Stimulated activated CD4-positive, alpha-beta T cell treated with anti-CD3 and anti-CD28 coated beads, Interleukin-15, amount 100 ng/mL, for 24 hours (primary cell): ENCODE measurements around the gene ABHD17B.
"Not testable (repeated sequence)": the region's sequence is repeated elsewhere in the genome, so short reads cannot be mapped to it uniquely, and the experiment has no call there.

ENCODE experiments used
- DNase-seq: peaks from one replicate; pipeline ENCODE4 v3.0.0-alpha.2; 2020

The ABHD17B gene

DNA sequence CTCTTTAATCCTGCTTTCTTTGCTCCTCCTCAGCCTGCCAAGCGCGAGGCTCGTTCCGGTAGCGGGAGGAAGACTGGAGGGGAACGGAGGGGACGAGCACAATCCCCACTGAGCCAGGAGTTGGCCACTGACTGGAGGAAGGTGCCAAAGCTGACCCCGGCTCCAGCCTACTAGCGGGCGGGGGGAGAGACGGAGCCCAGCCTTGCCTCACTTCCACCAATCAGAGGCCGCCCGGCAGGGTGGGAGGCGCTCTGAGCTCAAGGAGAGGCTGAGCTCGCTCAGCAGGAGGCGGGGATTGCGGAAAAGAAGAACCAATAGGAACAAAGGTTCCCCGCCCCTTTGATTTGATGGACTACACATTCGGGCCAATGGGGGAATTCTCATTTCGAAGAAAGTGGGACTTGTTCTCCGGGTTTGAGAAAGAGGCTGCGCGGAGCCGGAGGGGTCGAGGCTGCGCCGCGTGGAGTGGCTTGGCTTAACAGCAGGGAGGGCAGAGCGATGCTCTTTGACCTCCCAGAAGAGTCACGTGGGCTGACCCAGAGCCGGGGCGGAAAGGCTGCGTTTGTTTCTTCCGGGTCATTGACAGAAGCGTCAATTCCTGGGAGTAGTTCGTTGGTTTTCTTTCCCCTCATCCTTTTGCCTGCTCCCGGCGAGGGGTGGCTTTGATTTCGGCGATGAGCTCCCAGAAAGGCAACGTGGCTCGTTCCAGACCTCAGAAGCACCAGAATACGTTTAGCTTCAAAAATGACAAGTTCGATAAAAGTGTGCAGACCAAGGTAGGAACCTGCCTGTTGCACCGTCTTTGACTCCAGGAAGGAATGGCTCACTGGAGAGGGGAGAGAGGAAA, at the start of gene ABHD17B, which contains the start of gene C9orf85:
ABHD17B (minus strand) TSS at position 133 of the 847 bp plus-strand sequence. CDS start 36,113 bp downstream, outside the sequence.
C9orf85 (plus strand) TSS at position 579 of the 847 bp plus-strand sequence; CDS start at position 675, 96 bp downstream.
- peak; percentile 98 for DNase-seq

DNA sequence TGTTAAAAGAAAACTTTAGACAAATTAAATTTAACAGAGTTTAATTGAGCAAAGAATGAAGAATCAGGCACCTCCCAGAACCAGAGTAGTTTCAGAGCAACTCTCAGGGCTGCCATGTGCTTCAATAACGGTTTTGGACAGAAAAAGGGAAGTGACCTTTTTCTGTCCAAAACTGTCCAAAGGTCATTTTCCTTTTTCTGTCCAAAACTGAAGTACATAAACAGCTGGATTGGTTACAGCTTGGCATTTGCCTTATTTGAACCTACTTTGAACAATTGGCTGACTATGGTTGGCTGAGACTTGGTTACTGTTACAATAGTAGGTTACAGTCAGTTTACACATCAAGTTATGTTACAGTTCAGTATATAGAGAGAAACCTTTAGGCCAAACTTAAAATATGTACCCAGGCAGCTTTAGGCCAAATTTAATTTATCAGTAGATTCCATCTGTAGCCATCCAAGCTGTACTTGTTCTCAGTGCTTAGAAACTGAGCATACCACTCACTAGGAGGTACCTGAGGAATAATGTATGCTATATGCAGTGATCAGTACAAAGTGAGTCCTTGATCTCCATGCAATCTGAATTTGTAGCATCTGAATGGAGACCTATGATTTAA, 44.4 kb upstream of the ABHD17B start:
- DNase-seq = no peak

DNA sequence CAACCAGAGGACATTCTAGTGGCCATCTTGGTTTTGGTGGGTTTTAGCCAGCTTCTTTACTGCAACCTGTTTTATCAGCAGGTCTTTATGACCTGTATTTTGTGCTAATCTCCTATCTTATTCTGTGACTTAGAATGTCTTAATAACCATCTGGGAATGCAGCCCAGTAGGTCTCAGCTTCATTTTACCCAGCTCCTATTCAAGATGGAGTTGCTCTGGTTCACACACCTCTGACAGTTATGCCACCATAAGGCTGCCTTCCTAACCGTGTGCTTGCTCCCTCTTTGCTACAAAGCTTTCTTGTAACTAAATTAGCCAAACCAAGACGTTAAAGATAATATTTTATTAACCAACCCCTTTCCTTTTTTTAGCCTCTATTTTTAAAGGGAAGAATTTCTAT, 43.7 kb upstream of the ABHD17B start:
- not testable (repeated sequence) for DNase-seq

DNA sequence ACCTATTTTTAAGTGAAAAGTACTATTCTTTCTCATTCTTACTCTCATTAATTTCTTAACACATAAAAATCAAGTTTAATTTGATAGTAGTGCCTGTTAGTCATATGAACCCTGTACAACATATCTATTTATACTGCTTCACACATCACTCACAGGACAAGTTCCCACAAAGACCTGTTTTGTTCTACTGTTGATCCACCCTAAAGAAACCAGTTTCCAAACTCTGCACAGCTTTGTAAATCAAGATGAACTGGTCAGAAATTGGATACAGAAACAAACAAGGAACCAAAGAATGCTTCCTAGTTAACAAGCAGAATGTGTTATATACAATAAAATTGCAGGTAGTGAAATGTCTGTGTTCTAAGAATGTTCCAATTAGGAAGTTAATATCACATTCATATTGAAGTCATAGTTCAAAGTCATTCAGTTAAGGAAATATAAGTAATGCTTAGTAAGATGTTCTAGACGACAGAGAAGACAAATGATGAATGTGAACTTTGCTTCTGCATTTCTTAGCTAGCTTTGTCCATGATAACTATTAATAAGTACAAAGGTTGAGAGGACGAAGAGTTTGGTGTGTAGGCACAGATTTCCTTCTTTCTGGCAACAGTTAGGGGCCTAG, 33.9 kb upstream of the ABHD17B start:
- DNase-seq = no peak

DNA sequence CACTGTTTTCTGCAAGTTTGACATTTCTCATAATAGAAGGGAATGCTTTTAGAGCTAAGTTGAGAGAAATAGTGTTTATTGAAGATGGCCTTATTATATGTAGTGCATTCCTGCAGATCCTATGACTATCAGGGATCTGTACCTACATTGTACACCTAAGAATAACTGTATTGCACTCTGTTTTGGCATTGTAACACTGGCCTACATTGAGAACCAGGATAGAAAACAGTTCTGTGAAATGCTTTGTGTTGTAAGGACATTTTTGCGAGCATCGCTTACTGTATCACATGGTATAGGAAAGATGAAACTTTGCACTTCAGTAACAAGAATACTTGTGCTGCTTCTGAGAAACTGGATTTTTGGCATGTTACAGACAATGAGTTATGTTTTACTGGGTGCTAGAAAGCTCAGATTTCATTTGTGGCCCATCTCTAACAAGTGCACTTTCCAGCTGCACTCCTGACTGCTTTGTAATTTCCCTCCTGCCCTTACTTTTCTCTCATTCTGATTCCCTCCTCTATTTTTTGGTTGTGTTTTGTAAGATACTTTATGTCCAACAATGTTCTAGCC, 31.1 kb upstream of the ABHD17B start:
- DNase-seq = no peak

DNA sequence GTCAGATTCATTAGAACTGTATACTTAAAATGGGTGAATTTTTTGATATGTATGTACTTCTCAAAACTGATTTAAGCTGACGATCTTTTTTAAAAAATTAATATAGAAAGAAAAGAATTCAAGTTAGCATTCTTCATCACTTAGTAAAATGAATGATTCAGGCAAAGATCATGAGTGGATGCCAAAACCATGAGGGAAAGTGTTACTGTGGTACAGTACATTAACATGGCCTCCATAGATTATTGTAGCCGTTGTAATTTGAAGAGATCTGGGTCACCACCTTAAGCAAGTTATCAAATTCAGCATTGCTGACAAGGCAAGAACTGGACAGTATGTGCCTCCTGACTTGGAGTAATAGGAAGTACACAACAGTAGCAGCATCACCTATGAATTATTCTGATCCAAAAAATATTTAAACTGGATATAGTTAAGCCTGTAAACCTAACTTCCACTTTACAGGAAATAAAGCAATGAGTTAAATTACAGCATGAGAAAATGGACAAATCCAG, 30.1 kb upstream of the ABHD17B start:
- no peak for DNase-seq

DNA sequence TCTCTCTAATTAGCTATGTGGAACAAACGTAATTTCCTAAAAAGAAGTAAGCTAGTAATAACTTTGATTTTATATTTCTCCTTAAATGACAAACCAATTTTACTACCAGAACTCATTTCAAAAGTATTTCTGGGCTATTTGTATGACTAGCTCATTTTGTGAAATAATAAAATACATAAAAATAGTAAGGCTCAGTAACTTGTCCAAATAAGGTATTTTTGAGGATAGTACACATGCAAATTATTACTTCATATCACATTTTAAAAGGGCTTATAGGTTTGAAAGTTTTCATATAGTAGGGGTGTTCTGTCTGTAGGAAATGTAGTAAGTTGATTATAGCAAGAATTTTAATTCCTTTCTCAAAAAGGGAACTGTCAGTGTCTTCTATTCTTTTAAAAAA, 26.9 kb upstream of the ABHD17B start:
- DNase-seq = no peak

DNA sequence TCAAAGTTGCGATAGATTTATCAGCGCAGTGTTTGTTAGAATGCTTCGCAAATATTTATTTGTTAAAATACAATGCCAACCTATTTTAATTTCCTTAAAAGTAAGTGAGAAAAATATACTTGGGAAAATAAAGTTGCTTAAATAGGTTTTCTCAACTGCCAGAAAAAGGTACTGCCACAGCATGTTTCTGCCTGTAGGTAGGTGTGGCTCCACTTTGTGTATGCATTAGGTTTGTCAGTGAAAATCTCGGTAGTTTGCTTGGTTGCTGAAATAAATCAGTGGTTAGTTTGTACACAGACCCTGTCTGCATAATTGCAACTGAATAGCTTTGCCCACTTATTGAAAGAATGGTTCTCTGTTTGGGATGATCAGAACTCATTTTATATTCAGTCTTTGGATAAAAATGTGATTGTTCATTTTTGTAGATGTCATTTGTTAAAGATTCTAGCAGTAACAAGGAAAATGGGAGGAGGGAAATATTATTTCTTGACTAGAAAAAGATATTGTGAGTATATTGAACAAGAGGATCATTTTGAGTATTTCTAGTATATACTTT, 26.2 kb upstream of the ABHD17B start:
- DNase-seq = no peak

DNA sequence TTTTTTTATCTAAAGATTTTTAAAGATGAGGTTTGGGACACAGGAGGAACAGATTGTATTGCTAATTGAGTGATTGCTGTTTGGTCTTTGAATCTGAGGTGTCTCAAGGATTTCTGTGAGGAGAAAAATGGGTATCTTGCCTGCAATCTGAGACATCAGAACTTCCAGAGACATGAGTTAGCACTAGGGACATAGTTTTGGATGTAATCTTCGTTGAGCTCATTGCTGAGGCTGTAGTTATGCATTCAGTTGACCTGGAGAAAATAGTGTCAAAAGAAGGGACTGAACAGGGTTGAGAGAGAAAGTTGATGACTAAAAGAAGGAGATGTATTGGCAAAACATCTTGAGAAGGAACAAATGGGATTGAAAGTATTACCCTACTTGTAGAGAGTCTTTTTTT, 25.1 kb upstream of the ABHD17B start:
- DNase-seq = no peak

DNA sequence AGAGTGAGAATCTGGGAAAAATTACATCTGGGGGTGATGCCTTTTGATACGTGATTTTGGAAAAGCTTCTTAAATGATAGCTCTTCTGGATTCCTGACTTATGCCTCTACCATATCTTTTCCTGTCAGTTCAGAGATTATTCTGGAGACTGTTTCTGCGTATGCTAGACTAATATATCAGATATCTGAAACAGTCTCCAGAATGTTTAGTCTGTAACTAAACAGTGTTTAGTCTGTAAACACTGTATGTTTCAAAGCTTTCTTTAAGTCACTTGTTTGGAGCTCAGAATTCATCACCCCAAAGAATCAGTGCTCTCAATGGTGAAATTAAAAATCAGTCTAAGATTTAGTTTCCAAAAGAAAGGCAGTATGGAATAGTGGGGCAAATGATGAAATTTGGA, 20.2 kb upstream of the ABHD17B start:
- DNase-seq = no peak

DNA sequence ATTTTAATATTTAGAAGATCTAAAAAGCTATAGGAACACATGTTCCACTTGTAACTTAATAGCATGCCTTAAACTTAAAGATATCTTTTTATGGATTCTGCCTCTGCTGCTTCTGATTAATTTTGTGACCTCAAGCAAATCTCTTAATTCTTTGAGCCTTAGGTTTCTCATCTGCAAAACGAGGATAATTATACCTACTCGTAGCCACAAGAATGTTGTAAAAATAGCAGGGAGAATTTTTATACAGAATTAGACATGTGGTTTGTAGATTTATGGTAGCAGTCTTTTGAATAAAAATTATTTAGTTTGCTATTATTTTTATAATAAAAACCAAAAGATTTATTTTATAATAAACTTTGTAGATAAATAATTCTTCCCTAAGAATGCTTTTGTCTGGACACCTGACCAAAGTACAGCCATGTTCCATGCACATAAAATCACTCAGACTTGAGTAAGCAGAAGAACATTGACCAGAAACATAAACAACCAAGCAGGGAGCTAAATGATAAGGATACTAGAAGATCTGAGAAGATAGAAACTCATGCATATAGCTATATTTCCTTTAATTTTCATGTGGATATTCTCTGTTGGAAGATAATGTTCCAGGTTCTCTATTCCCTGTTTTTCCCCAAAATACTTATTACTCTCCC, 18.9 kb upstream of the ABHD17B start:
- DNase-seq = no peak

DNA sequence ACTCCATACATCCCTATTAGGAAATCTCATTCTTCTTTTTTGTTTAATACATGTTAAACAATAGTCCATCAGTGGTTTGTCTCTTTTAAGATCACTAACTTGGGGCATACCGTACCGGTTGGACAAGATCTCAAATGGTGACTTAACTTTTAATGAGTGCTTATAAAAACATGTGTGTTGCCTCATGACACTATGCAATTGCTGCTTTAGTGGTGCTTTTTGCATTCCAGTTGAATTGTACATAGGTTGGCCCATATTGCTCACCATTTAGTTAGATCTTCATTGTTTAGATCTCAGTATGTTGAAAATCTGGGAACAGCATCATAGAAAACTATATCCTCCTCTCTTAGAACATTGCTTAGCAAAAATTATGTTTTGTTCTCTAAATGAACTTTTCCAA, 18.2 kb upstream of the ABHD17B start:
- DNase-seq = no peak

DNA sequence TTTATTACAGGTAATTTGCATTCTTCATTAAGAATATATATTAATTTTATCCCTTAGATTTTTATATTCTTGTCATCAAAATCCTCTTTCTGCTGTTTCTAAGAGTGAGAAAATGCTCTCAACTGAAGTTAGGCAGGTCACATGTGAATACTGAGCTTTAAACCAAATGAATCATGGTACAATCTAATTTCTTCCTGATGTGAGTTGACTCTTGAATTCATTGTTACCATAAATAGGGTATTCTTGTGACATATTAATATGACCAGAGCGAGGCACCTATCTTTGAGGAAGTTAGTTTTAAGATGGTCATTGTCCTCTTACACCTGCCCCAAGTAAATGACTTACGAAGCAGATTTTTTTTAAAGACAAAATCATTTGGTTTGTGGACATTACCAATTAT, 17.8 kb upstream of the ABHD17B start:
- DNase-seq = no peak

DNA sequence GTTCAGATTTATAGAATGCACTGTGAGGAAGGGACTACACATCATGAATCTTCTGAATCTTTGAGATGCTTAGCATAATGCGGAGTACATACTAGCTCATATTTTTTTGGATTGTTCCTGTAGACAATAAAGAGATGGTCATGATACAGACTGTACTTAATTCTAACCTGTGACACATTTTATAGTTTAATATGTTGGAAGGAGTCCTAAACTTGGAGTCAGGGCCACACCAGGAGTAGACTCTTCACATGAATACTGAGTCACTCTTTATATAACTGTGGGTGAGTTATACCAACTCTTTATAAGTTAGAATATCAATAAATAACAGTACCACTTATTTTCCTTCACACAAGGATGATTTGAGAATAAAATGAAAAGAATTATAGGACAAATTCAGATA, 17.4 kb upstream of the ABHD17B start:
- no peak for DNase-seq

DNA sequence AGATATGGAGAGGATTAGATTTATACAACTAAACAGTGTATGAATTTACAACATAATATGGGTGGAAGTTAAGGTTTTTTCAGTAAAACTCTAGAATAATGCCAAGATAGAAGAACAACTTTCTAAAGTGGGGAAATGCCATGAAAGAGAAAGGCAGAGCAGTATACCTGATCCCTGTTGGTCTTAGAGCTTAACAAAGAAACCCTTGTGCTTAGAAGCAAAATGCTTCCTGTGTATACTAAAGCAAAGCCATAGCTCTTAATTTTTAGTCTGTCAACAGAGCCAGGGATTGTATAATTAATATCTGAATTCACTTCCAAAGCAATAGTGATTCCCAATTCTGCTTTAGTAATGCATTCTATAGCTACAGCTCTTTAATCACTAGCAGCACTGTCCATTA, 14.8 kb upstream of the ABHD17B start:
- no peak for DNase-seq

DNA sequence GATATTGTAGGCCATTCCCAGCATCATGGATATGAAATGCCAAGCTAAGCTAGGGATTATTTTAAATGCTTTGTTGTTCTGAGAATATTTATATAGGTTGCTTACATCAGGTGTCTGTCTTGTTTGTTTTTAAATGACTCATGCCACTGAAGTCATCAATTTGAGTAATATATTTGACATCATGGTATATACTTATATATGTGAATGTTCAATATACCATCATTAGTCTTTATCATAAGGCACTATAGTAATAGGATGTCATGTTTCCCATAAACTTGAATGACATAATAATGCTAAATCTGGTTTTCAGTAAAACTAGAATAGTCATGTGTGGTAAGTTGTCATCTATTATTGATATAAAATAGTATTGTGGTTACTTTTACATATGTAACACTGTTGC, 13.6 kb upstream of the ABHD17B start:
- DNase-seq = no peak

DNA sequence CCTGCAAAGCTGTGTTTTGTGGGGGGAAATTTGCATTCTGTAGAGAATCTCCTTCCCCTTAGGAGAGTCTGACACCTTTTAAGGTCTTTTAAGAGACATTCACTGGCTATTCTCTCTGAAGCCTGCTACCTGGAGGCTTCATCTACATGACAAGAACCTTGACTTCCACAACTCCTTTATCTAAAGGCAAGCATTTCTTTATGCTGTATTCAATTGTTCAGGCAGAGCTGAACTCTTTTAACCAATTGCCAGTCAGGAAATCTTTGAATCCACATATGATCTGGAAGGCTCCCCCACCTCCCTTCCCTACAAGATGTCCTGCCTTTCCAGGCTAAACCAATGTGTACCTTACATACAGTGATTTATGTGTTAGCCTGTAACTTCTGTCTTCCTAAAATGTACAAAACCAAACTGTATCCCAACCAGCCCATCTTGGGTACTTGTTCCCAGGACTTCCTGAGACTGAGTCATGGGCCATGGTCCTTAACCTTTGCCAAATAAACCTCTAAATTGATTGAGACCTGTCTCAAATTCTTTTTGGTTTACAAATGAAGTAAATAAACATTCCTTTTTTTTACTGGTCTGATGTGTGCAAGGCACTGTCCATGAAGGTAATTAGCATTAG, 10.3 kb upstream of the ABHD17B start:
- no peak for DNase-seq

DNA sequence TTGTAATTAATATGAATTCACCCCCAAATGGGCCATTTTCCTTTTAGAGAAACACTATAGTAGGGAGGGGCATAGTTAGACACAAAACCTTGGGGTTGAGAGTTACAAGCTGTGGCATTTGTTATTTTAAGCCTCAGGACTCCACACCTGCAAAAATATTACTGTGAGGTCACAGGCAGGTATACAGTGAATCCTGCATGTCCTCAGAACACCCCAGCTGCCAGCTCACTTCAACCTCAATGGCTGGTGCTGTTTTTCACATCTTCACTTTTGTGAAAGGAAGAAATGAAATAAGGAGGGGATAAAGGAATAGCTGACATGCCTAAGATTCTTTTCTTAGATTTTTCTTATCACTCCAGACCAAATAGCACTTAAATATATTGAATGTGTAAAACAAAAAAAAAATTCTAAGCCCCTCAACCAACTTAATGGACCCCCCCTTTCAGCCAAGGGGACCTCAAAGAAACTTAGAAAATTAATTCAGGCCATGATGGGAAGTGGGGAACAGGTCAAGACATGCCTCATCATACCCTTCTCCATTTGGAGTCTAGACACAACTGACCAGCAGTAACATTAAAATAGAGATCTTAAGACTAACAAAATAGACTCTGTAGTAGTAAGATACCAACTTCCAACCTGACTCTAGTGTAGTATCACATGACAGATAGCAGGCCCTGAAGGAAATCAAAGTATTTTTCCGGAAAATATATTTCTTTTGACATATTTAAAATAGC, 9.6 kb upstream of the ABHD17B start:
- DNase-seq = no peak

DNA sequence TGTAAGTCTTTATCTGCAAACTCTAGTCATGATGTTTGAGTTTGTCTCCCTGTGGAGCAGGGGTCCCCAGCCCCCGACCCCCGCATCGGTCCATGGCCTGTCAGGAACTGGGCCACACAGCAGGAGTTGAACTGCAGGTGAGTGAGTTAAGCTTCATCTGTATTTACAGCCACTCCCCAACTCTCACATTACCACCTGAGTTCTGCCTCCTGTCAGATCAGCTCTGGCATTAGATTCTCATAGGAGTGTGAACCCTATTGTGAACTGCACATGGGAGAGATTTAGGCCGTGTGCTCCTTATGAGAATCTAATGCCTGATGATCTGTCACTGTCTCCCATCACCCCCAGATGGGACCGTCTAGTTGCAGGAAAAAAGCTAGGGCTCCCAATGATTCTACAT, 7.4 kb upstream of the ABHD17B start:
- no peak for DNase-seq

DNA sequence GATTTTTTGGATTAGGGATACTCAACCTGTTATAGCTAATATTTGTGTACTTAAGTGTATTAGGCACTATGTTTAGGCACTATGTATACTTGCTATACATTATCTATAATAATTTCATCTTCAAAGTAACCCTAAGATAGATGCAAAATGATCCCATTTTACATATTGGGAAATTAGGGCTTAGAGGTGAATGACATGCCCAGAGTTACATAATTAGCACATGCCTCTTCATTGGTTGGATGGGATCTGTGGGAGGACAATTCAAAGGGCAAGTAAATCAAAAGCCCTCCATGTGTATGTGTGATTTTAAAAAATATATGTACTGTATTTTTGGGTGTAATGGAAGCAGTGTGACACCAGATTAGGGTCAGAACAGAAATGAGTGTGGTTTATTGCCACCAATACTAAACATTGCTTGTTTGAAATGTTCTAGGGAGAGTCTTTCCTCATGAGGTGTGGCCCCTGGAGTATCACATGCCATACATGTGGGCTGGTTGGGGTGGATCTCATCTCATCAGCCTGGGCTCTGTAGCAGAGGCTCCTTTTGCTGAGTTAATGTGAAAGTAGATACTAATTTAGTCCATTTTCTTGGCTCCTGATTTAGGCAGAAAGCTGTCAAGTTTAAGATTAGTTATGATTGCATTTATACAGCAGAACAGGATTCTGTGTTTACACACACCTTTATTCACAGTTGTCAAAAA, 6.0 kb upstream of the ABHD17B start:
- peak; percentile 27 for DNase-seq

DNA sequence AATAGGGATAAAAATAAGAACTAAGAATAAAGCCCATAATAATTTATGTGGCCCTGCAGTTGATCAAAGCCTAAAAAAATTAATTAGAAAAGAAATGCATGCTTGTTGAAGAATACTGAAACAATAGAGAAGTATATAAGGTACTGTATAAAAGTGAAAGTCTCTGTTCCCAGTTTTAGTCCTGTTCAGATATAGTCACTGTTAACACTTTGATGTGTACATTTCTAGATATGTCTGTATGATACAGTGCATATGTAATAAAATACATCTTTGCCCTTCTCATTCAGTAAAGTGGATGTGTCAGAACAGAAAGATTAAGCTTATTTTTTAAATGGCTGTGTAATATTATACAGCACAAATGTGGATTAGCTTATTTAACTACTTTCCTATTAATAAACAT, 4.5 kb upstream of the ABHD17B start:
- DNase-seq = no peak
